SJCRH30 (cell line): ENCODE measurements around the gene SLC12A4. TPM values are rescaled to one million over a fixed set of nuclear protein-coding genes. Genes with fewer than 3 reads are reported as not detected.
A peak's percentile ranks its signal among the peaks of the same experiment; 100 is the strongest.
"Not testable (repeated sequence)": the region's sequence is repeated elsewhere in the genome, so short reads cannot be mapped to it uniquely, and the experiment has no call there.

Source experiments
- DNase-seq, 2 experiments: peaks; one replicate each; pipeline ENCODE4 v3.0.0-alpha.2; 2015 to 2020
- H3K27ac ChIP-seq: fragments of 250-450 bp; sonication (Bioruptor Pico); 2 replicates; pipeline ENCODE4 v1.5.1; 2020; ENCODE audit warnings: mild to moderate bottlenecking, moderate library complexity
- H3K27me3 ChIP-seq: fragments of 250-450 bp; sonication (Bioruptor Pico); 2 replicates; pipeline ENCODE4 v1.5.1; 2020; ENCODE audit warnings: mild to moderate bottlenecking, moderate library complexity
- H3K36me3 ChIP-seq: fragments of 250-450 bp; sonication (Bioruptor Pico); 2 replicates; pipeline ENCODE4 v1.5.1; 2020; ENCODE audit warnings: mild to moderate bottlenecking, moderate library complexity
- H3K4me1 ChIP-seq: fragments of 250-450 bp; sonication (Bioruptor Pico); 2 replicates; pipeline ENCODE4 v1.5.1; 2020; ENCODE audit warnings: mild to moderate bottlenecking, moderate library complexity
- H3K4me3 ChIP-seq: fragments of 250-450 bp; sonication (Bioruptor Pico); 2 replicates; pipeline ENCODE4 v1.5.1; 2020; ENCODE audit warnings: mild to moderate bottlenecking, moderate library complexity
- H3K9me3 ChIP-seq: fragments of 250-450 bp; sonication (Bioruptor Pico); replicated peaks from 2 replicates; pipeline ENCODE4 v1.5.1; 2020; ENCODE audit warnings: mild to moderate bottlenecking, moderate library complexity
- total RNA-seq: library from RNA; depleted of rRNA; stranded (reverse); fragments of >200 nt; shearing (Covaris generic); gene quantifications from 2 replicates; pipeline ENCODE4 v1.2.3, GENCODE V29; 2014

SLC12A4 gene
- total RNA-seq, 1 experiment from 2014 or later = 15.1 TPM

DNA sequence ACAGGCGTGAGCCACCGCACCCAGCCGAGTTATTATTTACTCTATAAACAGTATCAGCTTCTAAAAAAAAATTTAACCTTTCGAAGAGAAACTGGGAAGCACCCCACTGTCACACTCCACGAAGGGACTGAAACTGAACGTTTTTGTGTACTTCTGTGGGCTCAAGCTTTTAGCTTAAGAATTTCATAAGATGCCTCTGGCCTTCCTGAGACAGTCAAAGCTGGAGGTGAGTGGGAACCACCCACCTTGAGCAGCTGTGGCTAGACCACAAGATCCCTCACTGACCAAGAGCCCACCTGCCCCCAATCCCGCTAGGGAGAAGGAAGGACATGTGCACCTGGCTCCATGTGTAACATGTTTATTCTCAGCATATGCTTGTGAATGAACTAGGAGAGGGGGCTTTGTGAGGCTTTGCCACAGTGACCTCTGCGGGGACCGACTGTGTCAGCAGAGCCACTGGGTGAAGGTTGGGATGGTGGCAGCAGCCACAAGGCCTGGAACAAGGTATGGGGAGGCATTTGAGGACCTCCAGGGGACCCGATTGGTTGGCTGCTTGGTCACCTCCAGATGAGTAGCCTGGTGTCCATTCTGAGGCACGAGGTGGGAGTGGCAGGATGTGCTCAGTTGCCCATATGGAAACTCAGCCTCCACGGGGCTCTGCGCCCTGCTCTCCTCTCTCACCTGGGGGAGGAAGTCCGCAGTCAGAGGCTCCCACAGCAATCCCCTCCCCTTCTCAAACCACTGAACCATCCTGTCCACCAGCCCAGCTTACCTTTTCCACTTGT, 7.1 kb upstream of the SLC12A4 start:
- no peaks in the 10 kb centered on the region for H3K9me3 ChIP-seq
- H3K27ac ChIP-seq = no peak overlapping the region
- no peaks in the 10 kb centered on the region for H3K36me3 ChIP-seq
- no peak for DNase-seq
- no peaks in the 10 kb centered on the region for H3K27me3 ChIP-seq
- no peaks in the 10 kb centered on the region for H3K4me1 ChIP-seq
- no peak overlapping the region for H3K4me3 ChIP-seq

DNA sequence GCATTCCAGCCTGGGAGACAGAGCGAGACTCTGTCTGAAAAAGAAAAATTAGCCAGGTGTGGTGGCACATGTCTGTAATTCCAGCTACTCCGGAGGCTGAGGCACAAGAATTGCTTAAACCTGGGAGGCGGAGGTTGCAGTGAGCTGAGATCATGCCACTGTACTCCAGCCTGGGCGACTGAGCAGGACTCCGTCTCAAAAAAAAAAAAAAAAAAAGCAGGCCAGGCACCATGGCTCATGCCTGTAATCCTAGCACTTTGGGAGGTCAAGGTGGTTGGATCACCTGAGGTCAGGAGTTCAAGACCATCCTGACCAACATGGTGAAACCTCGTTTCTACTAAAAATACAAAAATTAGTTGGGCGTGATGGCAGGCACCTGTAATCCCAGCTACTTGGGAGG, 3.8 kb upstream of the SLC12A4 start:
- H3K4me3 ChIP-seq, H3K4me1 ChIP-seq, H3K36me3 ChIP-seq, H3K27me3 ChIP-seq, H3K9me3 ChIP-seq, H3K27ac ChIP-seq, DNase-seq: not testable (repeated sequence)

DNA sequence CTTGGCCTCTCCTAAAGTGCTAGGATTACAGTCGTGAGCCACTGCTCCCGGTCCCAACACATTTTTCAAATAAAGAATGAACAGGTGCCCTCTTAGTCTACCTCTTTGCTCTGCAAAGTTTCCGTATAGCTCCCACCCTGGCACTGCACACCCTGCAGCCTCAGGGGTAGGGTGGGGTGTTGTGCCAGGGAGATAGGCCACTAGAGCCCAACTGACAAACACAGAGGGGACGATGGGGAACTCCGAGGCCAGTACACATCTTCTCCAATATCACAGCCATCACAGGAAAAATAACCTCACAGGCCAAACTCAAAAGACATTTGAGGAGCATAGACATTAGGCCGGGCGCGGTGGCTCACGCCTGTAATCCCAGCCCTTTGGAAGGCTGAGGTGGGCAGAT, 2.7 kb upstream of the SLC12A4 start:
- no peaks in the 10 kb centered on the region for H3K27me3 ChIP-seq
- no peaks in the 10 kb centered on the region for H3K36me3 ChIP-seq
- H3K4me3 ChIP-seq = no peak overlapping the region
- DNase-seq = no peak
- peaks cover 11% of the 10 kb centered on the region for H3K4me1 ChIP-seq
- no peaks in the 10 kb centered on the region for H3K9me3 ChIP-seq
- no peak overlapping the region for H3K27ac ChIP-seq

DNA sequence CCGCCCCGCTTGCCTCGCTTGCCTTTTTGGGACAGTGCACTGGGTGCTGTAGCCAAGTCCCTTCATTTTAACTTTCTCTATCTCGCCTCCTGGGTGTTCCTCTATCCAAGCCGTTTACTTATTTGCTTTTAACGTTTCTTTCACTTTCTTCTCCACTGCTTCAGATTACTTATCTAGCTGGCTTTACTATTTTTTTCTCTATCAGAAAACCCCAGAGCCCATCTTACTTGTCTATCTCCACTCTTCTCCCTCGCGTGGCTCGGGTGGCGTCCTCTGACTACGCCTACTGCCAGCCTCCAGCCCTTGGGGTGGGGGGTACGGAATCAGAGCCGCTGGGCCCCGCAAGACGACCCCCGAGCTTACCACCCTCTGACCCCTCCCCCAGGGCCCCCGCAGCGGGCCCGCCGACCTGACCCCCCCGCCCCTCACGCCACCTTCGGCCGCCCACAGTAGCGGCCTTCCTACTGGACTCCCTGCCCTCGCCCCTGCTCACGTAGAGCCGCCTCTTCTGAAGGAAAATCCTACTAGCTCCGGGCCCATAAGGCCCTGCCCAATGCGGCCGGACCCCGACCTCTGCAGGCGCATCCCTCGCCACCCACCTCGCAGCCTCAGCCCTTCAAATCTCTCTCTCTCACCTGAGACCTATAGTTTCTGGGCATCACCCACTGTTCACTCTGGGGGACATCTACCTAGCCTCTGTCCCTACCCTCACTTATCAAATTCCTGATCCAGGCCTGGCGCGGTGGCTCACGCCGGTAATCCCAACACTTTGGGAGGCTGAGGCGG, 1.0 kb upstream of the SLC12A4 start:
- no peaks in the 10 kb centered on the region for H3K9me3 ChIP-seq
- H3K4me1 ChIP-seq = peaks cover 17% of the 10 kb centered on the region
- H3K4me3 ChIP-seq = peak overlapping the region; percentile 82
- H3K36me3 ChIP-seq = no peaks in the 10 kb centered on the region
- H3K27me3 ChIP-seq = no peaks in the 10 kb centered on the region
- DNase-seq = no peak
- H3K27ac ChIP-seq = no peak overlapping the region

DNA sequence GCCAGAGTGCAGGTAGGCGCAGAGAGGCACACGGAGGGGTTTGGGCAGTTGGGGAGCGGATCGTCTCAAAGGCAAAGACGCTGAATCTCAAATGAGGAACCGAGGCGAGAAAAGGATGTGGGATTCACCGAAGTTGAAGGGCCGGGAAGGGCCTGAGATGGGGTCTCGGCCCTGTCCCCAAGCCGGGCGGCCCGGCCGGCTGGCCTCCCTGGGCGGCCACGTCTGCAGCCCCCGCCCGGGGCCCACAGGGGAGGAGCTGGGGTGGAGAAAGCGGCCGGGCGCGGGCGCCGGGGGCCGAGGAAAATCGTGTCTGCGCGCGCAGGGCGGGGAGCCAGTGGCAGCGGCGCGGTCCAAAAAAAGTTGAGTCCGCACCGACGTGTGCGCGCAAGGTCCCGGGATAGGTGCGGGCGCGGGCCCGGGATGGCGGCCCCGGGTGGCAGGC, 458 bp downstream of the SLC12A4 start:
- peak overlapping the region; percentile 82 for H3K4me3 ChIP-seq
- H3K27me3 ChIP-seq = no peaks in the 10 kb centered on the region
- H3K36me3 ChIP-seq = no peaks in the 10 kb centered on the region
- H3K27ac ChIP-seq = peak overlapping the region; percentile 78
- H3K4me1 ChIP-seq = peaks cover 17% of the 10 kb centered on the region
- H3K9me3 ChIP-seq = no peaks in the 10 kb centered on the region
- peak; percentile 26 to 39 for DNase-seq

DNA sequence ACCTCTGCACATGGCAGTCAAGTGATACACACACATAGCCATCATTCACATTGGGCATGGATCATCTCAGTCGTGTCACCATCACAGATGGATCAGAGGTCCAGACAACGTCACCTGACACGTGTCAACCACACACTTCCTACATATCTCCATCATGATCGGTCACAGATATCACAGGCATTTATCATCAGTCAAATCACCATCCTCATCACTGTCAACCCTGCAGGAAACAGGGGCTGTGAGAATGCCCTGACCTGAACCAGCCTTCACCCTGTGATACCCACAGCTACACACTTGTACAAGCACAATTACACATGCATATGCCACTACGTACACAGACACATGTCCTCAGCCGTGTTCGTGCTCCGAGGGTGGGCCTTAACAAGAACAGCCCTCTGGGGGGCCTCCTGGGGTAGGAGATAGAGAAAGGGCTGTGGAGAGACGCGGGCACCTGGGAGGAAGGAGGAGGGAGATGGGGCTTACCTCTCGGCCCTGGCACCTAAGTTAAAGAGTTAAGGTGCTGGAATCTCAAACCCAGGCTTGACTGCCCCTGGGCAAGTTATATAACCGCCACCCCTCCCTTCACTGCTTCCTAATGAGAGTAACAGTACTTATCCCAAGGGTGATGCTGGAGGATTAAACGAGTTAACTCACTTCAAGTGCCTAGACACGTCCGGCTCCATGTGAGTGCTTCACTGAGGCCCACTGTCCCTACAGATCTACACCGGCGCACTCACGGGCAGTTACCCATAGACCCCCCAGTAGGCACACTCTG, 1.1 kb downstream of the SLC12A4 start:
- Histone ChIP-seq H3K9me3 (no peaks in the 10 kb centered on the region), H3K27me3 (no peaks in the 10 kb centered on the region), H3K4me1 (peaks cover 17% of the 10 kb centered on the region), H3K27ac (peak overlapping the region; percentile 78), H3K4me3 (peak overlapping the region; percentile 82), H3K36me3 (no peaks in the 10 kb centered on the region; the same call in 1 of the 2 replicates)
- DNase-seq = no peak

DNA sequence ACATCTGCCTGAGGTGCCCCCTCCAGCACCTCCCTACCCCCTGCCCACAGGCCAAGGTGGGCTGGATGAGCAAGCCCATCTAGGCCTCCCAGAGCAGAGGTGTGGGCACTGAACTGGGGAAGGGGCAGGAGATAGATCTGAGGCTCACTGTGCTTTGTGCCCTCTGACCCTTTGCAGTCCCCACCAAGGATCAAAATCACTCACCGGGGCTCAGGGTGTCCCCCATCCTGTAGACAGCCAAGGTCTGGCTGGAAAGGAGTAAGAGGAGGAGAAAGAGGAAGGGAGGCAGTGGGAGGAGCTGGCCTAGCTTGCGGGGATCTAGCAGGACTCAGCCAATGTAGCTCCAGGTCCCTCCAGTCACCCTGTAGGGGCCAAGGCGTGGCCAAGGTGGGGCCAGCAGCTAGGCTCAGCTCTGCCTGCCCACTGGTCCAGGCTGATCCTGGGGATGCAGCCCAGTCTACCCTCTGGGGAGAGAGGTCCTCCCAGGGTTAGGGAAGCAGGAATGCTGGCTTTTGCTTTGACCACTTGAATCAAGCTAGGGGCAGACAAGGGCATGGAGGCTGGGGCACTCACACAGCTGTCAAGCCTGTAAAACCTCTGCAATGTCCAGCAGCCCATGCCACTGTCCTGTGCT, 1.8 kb downstream of the SLC12A4 start:
- DNase-seq = peak; percentile 25 to 40
- Histone ChIP-seq H3K36me3 (no peaks in the 10 kb centered on the region; the same call in 1 of the 2 replicates), H3K27me3 (no peaks in the 10 kb centered on the region), H3K9me3 (no peaks in the 10 kb centered on the region), H3K4me3 (peak overlapping the region; percentile 82), H3K27ac (peak overlapping the region; percentile 78), H3K4me1 (peaks cover 17% of the 10 kb centered on the region)

DNA sequence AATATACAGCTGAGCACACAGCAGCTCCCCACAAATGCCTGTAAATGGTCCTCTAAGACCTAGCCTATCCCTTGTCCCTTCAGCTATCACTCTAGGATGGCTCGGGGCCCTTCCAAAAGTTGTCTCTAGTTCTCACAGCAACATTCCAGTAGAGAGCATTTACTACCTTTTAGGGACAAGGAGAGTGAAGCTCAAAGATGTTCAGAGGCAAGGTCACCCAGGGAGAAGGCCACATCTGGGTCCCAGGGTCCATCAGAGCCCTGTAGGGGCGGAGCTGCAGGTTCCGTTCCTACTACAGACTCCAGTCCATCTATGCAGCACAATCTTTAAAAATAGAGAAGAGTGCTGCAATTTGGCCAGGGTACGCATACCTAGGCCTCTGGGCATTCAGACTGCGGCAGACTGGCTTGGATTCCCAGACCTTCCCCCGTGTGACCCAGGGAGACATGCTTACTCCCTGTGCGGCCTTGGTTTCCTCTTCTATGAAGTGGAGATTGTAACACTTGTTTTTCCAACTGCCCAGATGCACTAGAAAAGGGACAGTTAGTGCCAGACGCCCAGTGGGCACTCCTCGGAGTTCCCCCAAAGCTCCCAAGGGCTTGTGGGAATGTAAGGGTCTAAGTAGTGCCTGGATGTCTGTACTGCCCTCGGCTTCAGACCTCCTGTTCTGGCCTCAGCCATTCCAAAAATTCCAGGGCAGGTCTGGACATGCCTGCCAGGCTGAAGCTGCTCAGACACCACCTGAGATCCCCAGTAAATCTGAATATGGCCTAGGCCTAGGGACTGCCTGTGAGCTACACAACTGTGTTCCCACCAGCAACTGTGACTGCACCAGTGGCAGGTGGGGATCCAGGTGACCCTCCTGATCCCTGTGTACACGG, 2.5 kb downstream of the SLC12A4 start:
- H3K4me1 ChIP-seq = peaks cover 17% of the 10 kb centered on the region
- peaks cover 1% of the 10 kb centered on the region for H3K36me3 ChIP-seq
- peak overlapping the region; percentile 78 for H3K27ac ChIP-seq
- peak overlapping the region; percentile 82 for H3K4me3 ChIP-seq
- H3K27me3 ChIP-seq = no peaks in the 10 kb centered on the region
- peak; percentile 64 to 75 for DNase-seq
- no peaks in the 10 kb centered on the region for H3K9me3 ChIP-seq

DNA sequence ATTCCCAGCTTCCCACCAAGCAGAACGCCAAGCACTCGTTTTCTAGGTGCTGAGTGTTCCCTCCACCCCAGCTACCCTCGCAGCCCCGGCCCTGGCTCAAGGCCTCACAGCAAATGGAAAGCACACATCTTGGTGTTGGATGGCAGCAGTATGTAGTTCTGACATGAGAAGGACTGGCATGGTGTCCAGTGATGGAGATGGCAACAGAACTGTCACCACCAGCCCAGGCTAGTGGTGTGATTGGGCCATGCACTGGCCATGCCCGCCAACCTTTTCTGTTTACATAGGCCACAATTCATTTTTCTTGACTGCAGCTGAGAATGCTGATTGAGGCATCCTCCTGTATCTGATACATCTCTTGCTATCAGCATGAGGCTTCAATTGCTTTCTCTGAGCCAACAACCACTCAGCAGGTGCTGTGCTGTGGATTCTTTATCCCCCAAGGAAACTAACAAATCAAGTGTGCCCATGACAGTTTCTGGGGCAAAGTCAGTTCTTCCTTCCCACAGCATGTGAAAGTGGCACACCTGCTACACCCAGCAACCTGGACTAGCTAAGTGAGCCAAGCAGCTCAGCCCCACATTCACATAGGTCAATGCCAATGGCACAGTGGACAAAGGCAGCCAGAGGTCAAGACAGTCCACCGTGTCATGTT, 3.8 kb downstream of the SLC12A4 start:
- no peak for DNase-seq
- Histone ChIP-seq H3K27me3 (no peaks in the 10 kb centered on the region), H3K27ac (no peak overlapping the region), H3K4me1 (peaks cover 17% of the 10 kb centered on the region), H3K4me3 (no peak overlapping the region), H3K36me3 (peaks cover 2% of the 10 kb centered on the region), H3K9me3 (no peaks in the 10 kb centered on the region)

DNA sequence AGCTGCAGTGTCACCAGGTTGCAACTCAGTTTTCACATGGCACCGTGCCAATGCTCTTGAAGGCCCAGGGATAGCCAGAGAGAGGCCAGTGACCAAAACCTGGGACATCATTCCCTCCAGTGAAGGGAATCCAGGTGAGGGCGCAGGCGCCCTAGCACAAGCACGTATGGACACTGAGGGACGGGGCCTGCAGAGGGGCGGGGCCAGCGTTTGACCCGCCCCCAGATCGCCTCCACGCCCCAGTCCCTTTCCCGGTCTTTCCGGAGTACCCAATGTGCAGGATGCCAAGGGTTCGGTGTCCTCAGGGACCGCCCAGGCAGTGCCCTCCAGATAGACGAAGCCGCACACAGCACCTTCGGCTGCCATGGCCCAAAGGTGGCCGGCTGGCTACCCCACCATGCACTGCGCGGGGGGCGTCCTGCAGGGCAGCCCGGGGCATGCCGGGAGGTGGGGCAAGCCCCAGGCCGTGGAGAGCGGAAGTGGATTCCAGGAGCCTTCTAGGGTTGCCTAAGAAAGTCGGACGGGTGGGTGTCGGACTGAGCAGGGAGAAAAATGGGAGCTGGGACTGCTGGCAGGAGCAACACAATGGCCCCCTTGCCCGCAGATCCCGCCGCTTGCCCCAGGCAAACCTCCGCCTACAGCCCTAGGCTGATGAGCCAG, 4.6 kb downstream of the SLC12A4 start:
- no peak for DNase-seq
- no peak overlapping the region for H3K27ac ChIP-seq
- H3K4me1 ChIP-seq = peaks cover 17% of the 10 kb centered on the region

DNA sequence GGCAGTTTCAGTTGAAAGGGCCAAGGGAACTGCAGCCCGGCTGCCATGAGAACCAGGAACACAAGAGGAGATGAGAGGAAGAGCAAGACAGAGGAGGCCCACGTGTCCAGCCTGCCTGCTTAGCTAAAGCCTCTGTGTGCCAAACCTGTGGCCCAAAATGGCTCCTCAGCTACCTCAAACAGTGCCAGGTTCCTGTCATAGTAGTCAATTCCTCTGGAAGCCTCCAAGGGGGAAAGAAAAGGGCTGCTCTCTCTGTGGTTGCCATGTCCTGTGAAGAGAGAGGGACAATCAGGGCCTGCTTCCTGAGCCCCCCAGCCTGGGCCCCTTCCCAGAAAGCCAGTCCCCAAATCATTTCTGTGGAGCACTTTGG, 5.2 kb downstream of the SLC12A4 start:
- DNase-seq = no peak
- Histone ChIP-seq H3K4me3 (no peak overlapping the region), H3K9me3 (no peaks in the 10 kb centered on the region), H3K27ac (no peak overlapping the region), H3K27me3 (no peaks in the 10 kb centered on the region), H3K36me3 (peaks cover 2% of the 10 kb centered on the region), H3K4me1 (peaks cover 17% of the 10 kb centered on the region)

More for the DNA sequence above, 4.6 kb downstream of the SLC12A4 start:
- Histone ChIP-seq H3K4me3 (no peak overlapping the region), H3K27me3 (no peaks in the 10 kb centered on the region), H3K9me3 (no peaks in the 10 kb centered on the region), H3K36me3 (peaks cover 2% of the 10 kb centered on the region)

DNA sequence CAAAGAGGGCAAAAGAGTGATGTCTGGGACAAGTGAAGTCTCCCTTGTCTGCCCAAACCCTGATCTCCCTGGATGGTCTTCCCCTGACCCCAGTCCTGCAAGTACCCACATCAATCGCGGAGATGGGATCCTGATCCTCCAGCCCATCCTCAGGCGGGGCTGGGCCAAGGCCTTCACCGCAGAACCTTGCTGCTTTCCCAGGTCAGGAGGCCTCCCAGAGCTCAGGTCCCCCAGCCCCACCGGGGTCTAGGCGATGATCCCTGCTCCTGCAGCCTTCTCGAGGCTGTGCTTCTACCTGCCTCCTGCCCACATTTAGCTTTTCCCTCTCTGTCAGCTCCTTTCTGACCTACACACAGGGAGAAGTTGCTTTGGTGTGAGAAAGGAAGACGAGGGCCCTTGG, 6.3 kb downstream of the SLC12A4 start:
- Histone ChIP-seq H3K27me3 (no peaks in the 10 kb centered on the region), H3K9me3 (no peaks in the 10 kb centered on the region), H3K4me3 (no peak overlapping the region), H3K4me1 (peaks cover 16% of the 10 kb centered on the region), H3K27ac (no peak overlapping the region), H3K36me3 (peaks cover 2% of the 10 kb centered on the region)
- DNase-seq = no peak

DNA sequence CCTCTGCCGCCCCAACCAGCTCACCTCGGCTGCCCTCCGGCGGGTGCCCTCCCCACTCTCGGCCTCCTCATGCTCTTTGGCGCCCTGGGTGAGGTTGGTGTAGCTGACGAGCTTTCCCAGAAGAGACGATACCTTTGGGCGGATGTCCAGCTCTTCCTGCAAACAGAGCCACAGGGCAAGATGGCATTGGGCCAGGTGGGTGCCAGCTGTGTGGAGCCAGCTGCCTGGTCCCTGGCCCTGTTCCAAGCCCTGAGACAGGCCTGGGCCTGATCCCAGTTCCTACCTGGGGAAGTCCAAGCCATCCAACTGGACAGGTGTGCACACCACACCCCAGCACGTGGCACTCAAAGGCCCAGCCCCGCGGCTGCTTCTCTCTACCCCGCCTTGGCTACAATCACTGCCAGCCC, 6.9 kb downstream of the SLC12A4 start:
- Histone ChIP-seq H3K4me3 (no peak overlapping the region), H3K27me3 (no peaks in the 10 kb centered on the region), H3K4me1 (peaks cover 10% of the 10 kb centered on the region), H3K36me3 (peaks cover 2% of the 10 kb centered on the region), H3K9me3 (no peaks in the 10 kb centered on the region), H3K27ac (no peak overlapping the region)
- DNase-seq = peak; percentile 27 to 29
